HepG2 (cell line): Measurements from ENCODE around the gene APOA1. TPM values are rescaled to one million over a fixed set of nuclear protein-coding genes. Genes with fewer than 3 reads are reported as not detected.
A peak's percentile ranks its signal among the peaks of the same experiment; 100 is the strongest.

Experiments used
- CBX5 ChIP-seq: sonication (generic); formaldehyde crosslinking; IDR thresholded peaks from 2 replicates; pipeline ENCODE4 v1.4.0; 2020; ENCODE audit warnings: missing genetic modification reagents, borderline replicate concordance
- CENPT ChIP-seq: sonication (generic); formaldehyde crosslinking; IDR thresholded peaks from 2 replicates; pipeline ENCODE4 v1.8.0; 2022; ENCODE audit warnings: low read depth, mild to moderate bottlenecking, moderate library complexity, missing genetic modification reagents
- HOXA9 ChIP-seq: sonication (generic); formaldehyde crosslinking; IDR thresholded peaks from 2 replicates; pipeline ENCODE4 v1.8.1; 2022; ENCODE audit warnings: missing genetic modification reagents, mild to moderate bottlenecking, moderate library complexity, borderline replicate concordance
- NFKBIZ ChIP-seq: IDR thresholded peaks from 2 replicates; pipeline ENCODE4 v1.6.1; 2018; ENCODE audit warnings: missing genetic modification reagents, missing compliant biosample characterization
- PCBP2 ChIP-seq: fragments of 200-400 bp; formaldehyde crosslinking; optimal IDR thresholded peaks from 2 replicates; pipeline ENCODE3; 2018; ENCODE audit warnings: low read length, low read depth; ENCODE audit not compliant: poor library complexity, severe bottlenecking
- POLR2AphosphoS2 ChIP-seq: IDR thresholded peaks from 2 replicates; pipeline ENCODE4 v1.6.1; 2011; ENCODE audit warnings: low read depth, low read length, improper control_type of control experiment
- RBM39 ChIP-seq: fragments of 200-400 bp; formaldehyde crosslinking; IDR thresholded peaks from one replicate; pipeline ENCODE4 v1.6.1; 2018; ENCODE audit warnings: antibody characterized with exemption, mild to moderate bottlenecking, low read depth, low read length; ENCODE audit not compliant: poor library complexity, severe bottlenecking
- SIN3B ChIP-seq: fragments of 150-350 bp; IDR thresholded peaks from 2 replicates; pipeline ENCODE4 v1.6.1; 2014; ENCODE audit warnings: low read length
- SRF ChIP-seq: IDR thresholded peaks from 2 replicates; pipeline ENCODE4 v1.6.1; 2011; ENCODE audit warnings: mild to moderate bottlenecking, low read depth, low read length, moderate library complexity
- TRIM24 ChIP-seq: sonication (generic); formaldehyde crosslinking; IDR thresholded peaks from 2 replicates; pipeline ENCODE4 v1.8.0; 2022; ENCODE audit warnings: mild to moderate bottlenecking, missing genetic modification reagents
- ZBTB8A ChIP-seq: sonication (generic); formaldehyde crosslinking; IDR thresholded peaks from 2 replicates; pipeline ENCODE4 v1.4.0; 2020; ENCODE audit warnings: mild to moderate bottlenecking, low read depth, missing genetic modification reagents, borderline replicate concordance
- ZNF136 ChIP-seq: sonication (generic); formaldehyde crosslinking; IDR thresholded peaks from 2 replicates; pipeline ENCODE4 v1.8.1; 2022; ENCODE audit warnings: low read depth, mild to moderate bottlenecking, moderate library complexity, missing genetic modification reagents
- ZNF20 ChIP-seq: sonication (generic); formaldehyde crosslinking; IDR thresholded peaks from 2 replicates; pipeline ENCODE4 v1.4.0; 2020; ENCODE audit warnings: mild to moderate bottlenecking, moderate library complexity, missing genetic modification reagents
- ZNF225 ChIP-seq: sonication (generic); formaldehyde crosslinking; IDR thresholded peaks from 2 replicates; pipeline ENCODE4 v1.4.0; 2020; ENCODE audit warnings: mild to moderate bottlenecking, missing genetic modification reagents
- ZNF253 ChIP-seq: sonication (generic); formaldehyde crosslinking; IDR thresholded peaks from 2 replicates; pipeline ENCODE4 v1.8.0; 2022; ENCODE audit warnings: mild to moderate bottlenecking, missing genetic modification reagents, borderline replicate concordance
- ZNF282 ChIP-seq: fragments of 450-650 bp; IDR thresholded peaks from 2 replicates; pipeline ENCODE4 v1.6.1; 2018; ENCODE audit not compliant: partially characterized antibody
- ZNF567 ChIP-seq: sonication (generic); formaldehyde crosslinking; IDR thresholded peaks from 2 replicates; pipeline ENCODE4 v1.8.1; 2023; ENCODE audit warnings: mild to moderate bottlenecking, missing genetic modification reagents, borderline replicate concordance
- ZNF781 ChIP-seq: sonication (generic); formaldehyde crosslinking; IDR thresholded peaks from 2 replicates; pipeline ENCODE4 v1.5.1; 2020; ENCODE audit warnings: borderline replicate concordance, mild to moderate bottlenecking, missing genetic modification reagents; ENCODE audit errors: not compliant biosample characterization
- polyA plus RNA-seq, 8 experiments: library from polyadenylated mRNA; depleted of rRNA in 3 of 8; stranded (reverse) in 7 of 8; unstranded in 1 of 8; fragments of >200 nt; fragmentation: Illumina TruSeq in 4 of 8; extraction: Trizol in 4 of 8; gene quantifications; 2 replicates each; pipeline versions ENCODE4 v1.2.1 to v1.2.3, GENCODE V29; 2011 to 2016; ENCODE audit warnings: low read depth in 4 of 8, missing spikeins in 1 of 8, mixed read lengths in 1 of 8; ENCODE audit not compliant: insufficient read depth in 1 of 8
- total RNA-seq, 5 experiments: library from RNA; depleted of rRNA; stranded (reverse); fragments of >200 nt; fragmentation: Illumina TruSeq; extraction: Trizol; gene quantifications; 2 replicates each; pipeline ENCODE4 v1.2.3, GENCODE V29; 2016; ENCODE audit warnings: low read depth in 1 of 5
- TF ChIP-seq, protein P1 (sequence below), 2 experiments: fragments of 450-650 bp in 1 of 2; sonication (generic) in 1 of 2; formaldehyde crosslinking; IDR thresholded peaks; 2 replicates each; pipeline versions ENCODE4 v1.5.0 to v1.8.0; 2020 to 2022; ENCODE audit warnings: mild to moderate bottlenecking in 1 of 2, missing genetic modification reagents in 1 of 2
- TF ChIP-seq, protein P2 (sequence below): sonication (generic); formaldehyde crosslinking; IDR thresholded peaks from 2 replicates; pipeline ENCODE4 v1.8.0; 2022; ENCODE audit warnings: mild to moderate bottlenecking, missing genetic modification reagents, moderate library complexity
- TF ChIP-seq, protein P3 (sequence below): sonication (generic); formaldehyde crosslinking; IDR thresholded peaks from 2 replicates; pipeline ENCODE4 v1.5.1; 2020; ENCODE audit warnings: mild to moderate bottlenecking, missing genetic modification reagents, moderate library complexity
- TF ChIP-seq, protein P4 (sequence below): sonication (generic); formaldehyde crosslinking; conservative IDR thresholded peaks from 2 replicates; pipeline ENCODE4 v1.4.0; 2020; ENCODE audit warnings: missing genetic modification reagents

Gene APOA1
- total and polyA plus RNA-seq, 2 of the 13 experiments (the other 11 are each of a cell fraction or from before 2014, with no cell fraction given) = 1,973 to 5,485 TPM

DNA sequence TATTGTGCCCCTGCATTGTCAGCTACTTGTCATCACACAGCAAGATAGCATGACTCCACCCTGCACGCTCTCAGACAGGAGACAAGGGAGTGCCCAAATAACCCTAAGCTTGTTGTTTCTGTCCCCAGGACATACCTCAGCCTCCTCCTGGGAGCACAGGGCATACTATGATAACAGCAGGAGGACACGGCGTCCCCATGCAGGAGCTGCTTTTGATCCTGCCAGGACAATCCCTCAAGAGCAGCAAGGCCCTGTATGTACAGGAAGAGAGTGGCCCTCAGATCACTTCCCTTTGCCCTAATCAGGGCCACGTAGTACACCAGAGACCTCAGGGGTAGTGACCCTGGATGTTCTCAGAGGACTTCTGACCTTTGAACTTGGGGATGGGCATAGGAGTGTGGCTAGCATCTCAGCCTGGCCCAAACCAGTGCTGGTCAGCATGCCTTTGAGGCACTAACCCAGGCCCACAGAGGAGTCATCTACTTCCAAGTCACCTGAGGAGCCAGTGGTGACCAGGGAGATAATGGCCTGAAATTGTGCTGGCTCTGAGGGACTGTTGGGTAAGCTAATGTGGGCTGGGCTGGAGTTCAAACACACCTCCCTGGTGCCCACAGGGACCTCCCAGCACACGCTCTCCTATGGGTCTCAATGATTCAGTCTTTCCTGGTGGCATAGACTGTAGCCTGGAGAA, 23.5 kb downstream of the APOA1 start (continued):
- no peak for TF ChIP-seq POLR2AphosphoS2
- no peak for TF ChIP-seq NFKBIZ (CRISPR knock-in tag)
- no peak for TF ChIP-seq ZBTB8A (CRISPR knock-in tag)
- TF ChIP-seq ZNF567 (CRISPR knock-in tag) = no peak
- no peak for TF ChIP-seq ZNF225 (CRISPR knock-in tag)
- TF ChIP-seq SRF = no peak
- TF ChIP-seq, protein P1, sequence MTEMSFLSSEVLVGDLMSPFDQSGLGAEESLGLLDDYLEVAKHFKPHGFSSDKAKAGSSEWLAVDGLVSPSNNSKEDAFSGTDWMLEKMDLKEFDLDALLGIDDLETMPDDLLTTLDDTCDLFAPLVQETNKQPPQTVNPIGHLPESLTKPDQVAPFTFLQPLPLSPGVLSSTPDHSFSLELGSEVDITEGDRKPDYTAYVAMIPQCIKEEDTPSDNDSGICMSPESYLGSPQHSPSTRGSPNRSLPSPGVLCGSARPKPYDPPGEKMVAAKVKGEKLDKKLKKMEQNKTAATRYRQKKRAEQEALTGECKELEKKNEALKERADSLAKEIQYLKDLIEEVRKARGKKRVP (CRISPR knock-in tag; IDR thresholded peaks at IDR 0.05) = no peak
- no peak for TF ChIP-seq HOXA9
- TF ChIP-seq SIN3B = no peak
- TF ChIP-seq CENPT = no peak
- no peak for TF ChIP-seq ZNF253 (CRISPR knock-in tag)
- TF ChIP-seq PCBP2 = no peak
- TF ChIP-seq CBX5 = no peak
- no peak for TF ChIP-seq RBM39
- TF ChIP-seq ZNF282 = no peak
- no peak for TF ChIP-seq ZNF20
- no peak for TF ChIP-seq ZNF781 (CRISPR knock-in tag)
- TF ChIP-seq, protein P2, sequence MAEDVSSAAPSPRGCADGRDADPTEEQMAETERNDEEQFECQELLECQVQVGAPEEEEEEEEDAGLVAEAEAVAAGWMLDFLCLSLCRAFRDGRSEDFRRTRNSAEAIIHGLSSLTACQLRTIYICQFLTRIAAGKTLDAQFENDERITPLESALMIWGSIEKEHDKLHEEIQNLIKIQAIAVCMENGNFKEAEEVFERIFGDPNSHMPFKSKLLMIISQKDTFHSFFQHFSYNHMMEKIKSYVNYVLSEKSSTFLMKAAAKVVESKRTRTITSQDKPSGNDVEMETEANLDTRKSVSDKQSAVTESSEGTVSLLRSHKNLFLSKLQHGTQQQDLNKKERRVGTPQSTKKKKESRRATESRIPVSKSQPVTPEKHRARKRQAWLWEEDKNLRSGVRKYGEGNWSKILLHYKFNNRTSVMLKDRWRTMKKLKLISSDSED (CRISPR knock-in tag) = no peak
- no peak for TF ChIP-seq ZNF136
- TF ChIP-seq, protein P3, sequence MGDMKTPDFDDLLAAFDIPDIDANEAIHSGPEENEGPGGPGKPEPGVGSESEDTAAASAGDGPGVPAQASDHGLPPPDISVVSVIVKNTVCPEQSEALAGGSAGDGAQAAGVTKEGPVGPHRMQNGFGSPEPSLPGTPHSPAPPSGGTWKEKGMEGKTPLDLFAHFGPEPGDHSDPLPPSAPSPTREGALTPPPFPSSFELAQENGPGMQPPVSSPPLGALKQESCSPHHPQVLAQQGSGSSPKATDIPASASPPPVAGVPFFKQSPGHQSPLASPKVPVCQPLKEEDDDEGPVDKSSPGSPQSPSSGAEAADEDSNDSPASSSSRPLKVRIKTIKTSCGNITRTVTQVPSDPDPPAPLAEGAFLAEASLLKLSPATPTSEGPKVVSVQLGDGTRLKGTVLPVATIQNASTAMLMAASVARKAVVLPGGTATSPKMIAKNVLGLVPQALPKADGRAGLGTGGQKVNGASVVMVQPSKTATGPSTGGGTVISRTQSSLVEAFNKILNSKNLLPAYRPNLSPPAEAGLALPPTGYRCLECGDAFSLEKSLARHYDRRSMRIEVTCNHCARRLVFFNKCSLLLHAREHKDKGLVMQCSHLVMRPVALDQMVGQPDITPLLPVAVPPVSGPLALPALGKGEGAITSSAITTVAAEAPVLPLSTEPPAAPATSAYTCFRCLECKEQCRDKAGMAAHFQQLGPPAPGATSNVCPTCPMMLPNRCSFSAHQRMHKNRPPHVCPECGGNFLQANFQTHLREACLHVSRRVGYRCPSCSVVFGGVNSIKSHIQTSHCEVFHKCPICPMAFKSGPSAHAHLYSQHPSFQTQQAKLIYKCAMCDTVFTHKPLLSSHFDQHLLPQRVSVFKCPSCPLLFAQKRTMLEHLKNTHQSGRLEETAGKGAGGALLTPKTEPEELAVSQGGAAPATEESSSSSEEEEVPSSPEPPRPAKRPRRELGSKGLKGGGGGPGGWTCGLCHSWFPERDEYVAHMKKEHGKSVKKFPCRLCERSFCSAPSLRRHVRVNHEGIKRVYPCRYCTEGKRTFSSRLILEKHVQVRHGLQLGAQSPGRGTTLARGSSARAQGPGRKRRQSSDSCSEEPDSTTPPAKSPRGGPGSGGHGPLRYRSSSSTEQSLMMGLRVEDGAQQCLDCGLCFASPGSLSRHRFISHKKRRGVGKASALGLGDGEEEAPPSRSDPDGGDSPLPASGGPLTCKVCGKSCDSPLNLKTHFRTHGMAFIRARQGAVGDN (CRISPR knock-in tag) = peak; percentile 78
- TF ChIP-seq, protein P4, sequence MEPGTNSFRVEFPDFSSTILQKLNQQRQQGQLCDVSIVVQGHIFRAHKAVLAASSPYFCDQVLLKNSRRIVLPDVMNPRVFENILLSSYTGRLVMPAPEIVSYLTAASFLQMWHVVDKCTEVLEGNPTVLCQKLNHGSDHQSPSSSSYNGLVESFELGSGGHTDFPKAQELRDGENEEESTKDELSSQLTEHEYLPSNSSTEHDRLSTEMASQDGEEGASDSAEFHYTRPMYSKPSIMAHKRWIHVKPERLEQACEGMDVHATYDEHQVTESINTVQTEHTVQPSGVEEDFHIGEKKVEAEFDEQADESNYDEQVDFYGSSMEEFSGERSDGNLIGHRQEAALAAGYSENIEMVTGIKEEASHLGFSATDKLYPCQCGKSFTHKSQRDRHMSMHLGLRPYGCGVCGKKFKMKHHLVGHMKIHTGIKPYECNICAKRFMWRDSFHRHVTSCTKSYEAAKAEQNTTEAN (CRISPR knock-in tag) = no peak; the same call in 1 of the 2 replicates
- peak; percentile 63; the same call in 1 of the 2 replicates for TF ChIP-seq TRIM24 (CRISPR knock-in tag)
